Right ventricle myocardium inferior (tissue), 1 donor: ENCODE data around the gene PROCA1. TPM values are rescaled to one million over a fixed set of nuclear protein-coding genes. Genes with fewer than 3 reads are reported as not detected.
"Not testable (repeated sequence)": the region's sequence is repeated elsewhere in the genome, so short reads cannot be mapped to it uniquely, and the experiment has no call there.

Experiments used
- ATAC-seq: fragments of 200-7000 bp; cut with Tn5 transposase; one replicate; pipeline ENCODE4 v1.9.1; 2020; ENCODE audit warnings: mild to moderate bottlenecking, moderate library complexity
- DNase-seq: peaks from one replicate; pipeline ENCODE4 v3.0.0; 2021; ENCODE audit errors: missing footprints
- intact Hi-C: fragments of 100-400 bp; cut with DNase I; formaldehyde crosslinking; loops from one replicate; pipeline ENCODE4 v1.11.0; 2022
- total RNA-seq: library from RNA; stranded (reverse); fragmentation: NEBNext Ultra II Directional; extraction: Animal tissue kit (Norgen Biotek cat#: 25700); gene quantifications from one replicate; pipeline ENCODE4 v1.2.1, GENCODE V29; 2021
- donor health status: DM: no; HTN: yes; CAD: no; lungs with severe emphysema.

The PROCA1 gene
- total RNA-seq, 1 donor from 2014 or later = 0.73 TPM

DNA sequence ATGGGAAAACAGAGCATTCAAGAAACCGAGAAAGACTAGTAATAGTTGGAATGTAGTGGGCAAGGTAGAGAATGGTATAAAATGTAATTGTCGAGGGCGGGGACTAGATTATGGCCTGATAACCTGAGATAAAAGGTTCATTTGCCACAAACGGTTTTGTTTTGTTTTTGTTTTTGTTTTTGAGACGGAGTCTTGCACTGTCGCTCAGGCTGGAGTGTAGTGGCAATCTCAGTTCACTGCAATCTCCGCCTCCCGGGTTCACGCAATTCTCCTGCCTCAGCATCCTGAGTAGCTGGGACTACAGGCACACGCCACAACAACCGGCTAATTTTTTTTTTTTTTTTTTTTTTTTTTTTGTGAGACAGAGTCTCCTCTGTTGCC, 18.3 kb upstream of the PROCA1 start:
- intact Hi-C loops = loop anchor here (2.0 to 5.0 kb wide), 2 partner anchors 172 to 223 kb away; partner anchors contain the start of gene DHRS13
- DNase-seq (no peak), ATAC-seq (no peak)

DNA sequence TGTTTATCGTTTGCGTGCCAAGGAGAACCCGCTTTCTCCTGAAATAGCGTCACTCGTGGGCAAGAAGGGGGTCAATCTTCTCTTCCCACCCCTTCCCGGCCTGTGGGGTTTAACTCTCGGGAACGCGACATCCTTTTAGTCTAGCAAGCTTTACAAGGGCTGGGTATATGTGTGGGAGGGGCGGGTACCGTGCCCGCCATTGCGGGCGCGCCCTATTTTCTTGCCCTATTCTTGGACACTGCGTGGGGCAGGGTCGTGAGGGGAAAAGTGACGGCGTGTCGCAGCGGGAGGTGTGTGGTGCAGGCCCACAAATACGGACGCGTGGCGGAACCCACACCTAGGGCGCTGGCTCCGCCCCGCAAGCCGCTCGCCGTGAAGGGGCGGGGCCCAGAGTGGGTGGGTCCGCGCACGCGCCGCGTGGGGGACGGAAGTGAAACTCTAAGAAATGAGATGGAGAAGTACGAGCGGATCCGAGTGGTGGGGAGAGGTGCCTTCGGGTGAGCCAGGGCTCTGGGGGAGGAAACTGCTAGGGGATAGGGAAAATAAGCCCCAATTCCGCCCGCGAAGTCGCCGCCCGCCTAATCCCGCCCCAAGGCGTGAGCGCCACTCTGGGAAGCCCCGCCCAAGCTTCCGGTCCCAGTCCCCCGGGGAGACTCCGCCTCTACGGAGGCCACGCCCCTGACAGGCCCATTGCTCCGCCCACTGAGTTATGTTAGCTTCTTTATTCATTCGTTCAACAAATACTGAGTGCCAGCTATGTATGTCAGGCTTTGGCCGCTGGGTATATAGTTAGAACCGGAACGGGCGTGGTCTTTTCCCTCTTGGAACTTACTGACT, 16.9 kb upstream of the PROCA1 start, which contains the start of gene NEK8:
Gene NEK8 (plus strand): TSS at position 425 of the 837 bp plus-strand sequence. CDS start 26 bp downstream, at position 451.
- DNase-seq = peak; percentile 97
- peak; percentile 79 for ATAC-seq
- intact Hi-C loops = loop anchor here (2.0 to 5.0 kb wide), 2 partner anchors 174 to 224 kb away; partner anchors contain the start of gene DHRS13

DNA sequence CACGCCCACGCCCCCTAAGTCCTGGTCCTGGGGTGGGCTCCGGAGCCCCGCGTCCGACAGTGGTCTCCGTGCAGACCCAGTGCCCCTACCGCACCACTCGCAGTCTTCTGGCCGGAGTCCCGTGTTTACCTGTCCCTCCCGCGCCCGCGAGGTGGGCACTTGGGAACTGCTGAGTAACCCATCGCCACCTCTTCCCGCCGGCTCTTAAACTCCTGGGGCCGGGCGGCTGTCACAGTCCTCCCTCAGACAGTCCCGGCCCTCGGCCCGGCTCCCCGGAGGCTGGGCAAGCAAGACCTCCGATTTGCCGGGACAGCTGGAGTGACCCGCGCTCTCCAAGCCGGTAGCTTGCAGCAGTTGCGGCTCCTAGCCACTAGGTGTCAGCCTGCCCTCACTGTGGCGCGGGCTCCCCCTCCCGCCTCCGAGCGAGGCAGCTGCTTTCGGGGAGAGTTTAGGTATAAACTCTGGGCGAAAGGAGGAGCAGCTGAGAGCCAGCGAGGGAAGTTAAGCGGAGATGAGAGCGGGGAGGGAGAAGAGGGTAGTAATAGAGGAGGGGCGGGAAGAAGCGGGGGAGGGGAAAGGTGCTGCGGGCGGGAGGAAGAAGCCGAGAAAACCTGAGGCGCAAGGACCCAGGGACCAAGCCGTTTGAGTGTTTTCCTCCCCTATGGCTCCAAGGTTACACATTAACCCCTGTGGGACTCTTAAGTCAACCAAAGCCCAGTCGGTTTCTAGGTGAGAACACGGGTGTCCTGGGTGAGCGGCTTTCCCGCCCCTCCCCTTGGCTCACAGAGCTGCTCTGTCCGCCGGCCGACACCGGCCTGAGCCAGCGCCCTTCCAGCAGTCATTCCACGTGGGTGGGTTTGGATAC, 15.2 kb upstream of the PROCA1 start:
- peak; percentile 80 for ATAC-seq
- peak; percentile 96 for DNase-seq
- intact Hi-C loops = loop anchor here (1.0 to 5.0 kb wide), 2 partner anchors 23 to 175 kb away; partner anchors contain the start of gene DHRS13

DNA sequence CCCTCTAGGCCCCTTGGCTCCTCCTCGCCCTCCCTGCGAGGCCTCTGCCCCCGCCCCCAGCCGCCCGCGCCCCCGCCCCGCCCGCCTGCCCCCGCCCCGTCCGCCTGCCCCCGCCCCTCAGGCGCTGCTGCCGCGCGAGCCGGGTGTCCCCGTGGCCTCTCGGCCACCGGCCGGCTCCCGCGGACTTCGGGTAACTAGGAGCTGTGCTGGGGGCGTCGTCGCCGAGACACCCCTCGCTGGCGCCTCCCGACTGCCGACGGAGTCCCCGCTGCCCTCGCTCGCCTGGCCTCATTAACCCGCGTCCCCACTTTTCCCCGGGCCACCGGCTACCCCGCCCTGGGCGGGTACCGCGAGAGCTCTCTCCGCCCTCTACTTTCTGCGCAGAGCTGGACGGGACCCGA, 14.5 kb upstream of the PROCA1 start, which contains the start of gene TLCD1:
Gene TLCD1 (minus strand): TSS at position 8 of the 401 bp plus-strand sequence. CDS start 136 bp downstream, outside the sequence.
- ATAC-seq (peak; percentile 64), DNase-seq (peak; percentile 87)
- intact Hi-C loops = loop anchor here (5.0 kb wide), 1 partner anchor 176 kb away; the partner anchor contains the start of gene DHRS13

DNA sequence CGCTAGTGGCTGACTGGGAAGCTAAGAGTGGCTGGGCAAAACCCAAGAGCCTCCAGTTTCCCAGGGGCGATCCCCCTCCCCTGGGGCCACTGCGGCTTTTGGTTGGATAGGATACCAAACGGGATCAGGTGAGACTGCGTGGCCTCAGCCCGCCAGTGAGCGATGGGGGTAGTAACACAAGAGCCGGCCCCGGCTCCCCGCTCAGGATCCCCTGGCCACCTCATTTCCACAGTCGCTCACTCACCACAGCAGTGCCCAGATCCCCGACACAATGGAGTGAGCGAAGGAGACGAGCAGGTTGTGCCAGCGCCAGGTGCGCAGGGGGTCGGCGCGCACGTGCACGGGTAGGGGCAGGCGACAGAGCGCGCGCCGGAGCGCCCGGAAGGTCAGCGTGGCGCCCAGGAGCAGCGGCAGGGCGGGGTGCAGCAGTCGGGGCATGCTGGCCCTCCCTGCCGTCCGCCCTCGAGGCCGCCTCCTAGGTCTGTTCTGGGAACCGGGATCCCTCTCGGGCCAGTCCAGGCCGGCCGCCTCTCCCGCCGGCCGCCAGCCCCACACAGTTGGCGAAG, 14.1 kb upstream of the PROCA1 start:
- no peak for ATAC-seq
- intact Hi-C loops = loop anchor here (5.0 kb wide), 1 partner anchor 177 kb away; the partner anchor contains the start of gene DHRS13
- peak; percentile 83 for DNase-seq

DNA sequence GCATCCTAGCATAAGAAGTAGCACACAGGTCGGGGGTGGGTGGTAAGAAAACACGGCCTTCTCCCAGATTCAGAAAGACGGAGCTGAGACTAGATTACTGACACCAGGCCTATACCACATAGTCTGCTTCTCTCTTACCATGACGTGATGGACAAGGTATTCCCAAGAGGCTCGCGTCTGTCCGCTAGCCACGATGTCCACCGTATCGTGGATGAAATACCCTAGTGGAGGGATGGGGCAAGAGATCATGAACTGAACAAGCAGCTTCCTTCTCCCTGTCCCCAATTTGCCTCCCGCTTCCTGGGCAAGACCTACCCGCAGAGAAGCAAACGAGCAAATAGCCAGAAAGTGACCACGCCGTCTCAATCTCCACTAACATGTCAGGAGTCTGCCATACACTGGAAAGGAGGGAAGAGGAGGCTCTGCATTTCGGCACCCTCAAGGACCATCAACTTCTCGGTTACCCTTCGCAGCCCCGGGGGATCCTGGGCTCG, 13.5 kb upstream of the PROCA1 start:
- ATAC-seq = no peak
- intact Hi-C loops = loop anchor here (5.0 kb wide), 1 partner anchor 177 kb away; the partner anchor contains the start of gene DHRS13

DNA sequence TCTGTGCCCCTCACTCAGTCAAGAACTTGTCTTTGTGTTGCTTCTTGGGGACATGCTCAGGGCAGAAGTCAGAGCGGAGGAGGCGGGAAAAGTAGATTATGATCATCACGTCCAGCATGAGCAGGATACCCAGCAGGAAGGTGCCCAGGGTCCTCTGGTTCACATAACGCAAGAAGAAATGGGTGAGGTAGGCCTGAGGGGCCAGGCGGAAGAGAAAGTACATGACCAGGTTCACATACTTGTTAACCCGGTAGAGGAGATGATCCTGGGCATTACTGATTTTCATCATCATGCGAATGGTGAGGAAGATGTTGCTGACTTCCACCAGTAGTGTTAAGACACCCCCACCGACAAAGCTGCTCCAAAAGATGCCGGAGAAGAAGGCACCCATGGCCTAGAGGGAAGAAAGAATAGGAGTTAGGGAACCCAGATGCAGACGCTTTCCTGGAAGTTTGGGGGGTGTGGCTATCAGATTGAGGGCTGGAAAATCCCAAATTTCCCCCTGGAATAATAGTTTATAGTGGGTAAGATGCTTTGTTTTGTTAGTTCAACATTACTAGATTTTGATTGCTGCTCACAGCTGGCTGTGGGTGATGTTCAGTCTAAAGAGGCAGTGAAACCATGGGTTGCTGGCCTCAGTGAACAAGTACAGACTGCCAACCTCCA, 12.9 kb upstream of the PROCA1 start:
- no peak for DNase-seq
- no peak for ATAC-seq
- intact Hi-C loops = loop anchor here (5.0 kb wide), 1 partner anchor 178 kb away; the partner anchor contains the start of gene DHRS13

More for the DNA sequence above, 13.5 kb upstream of the PROCA1 start:
- no peak for DNase-seq

DNA sequence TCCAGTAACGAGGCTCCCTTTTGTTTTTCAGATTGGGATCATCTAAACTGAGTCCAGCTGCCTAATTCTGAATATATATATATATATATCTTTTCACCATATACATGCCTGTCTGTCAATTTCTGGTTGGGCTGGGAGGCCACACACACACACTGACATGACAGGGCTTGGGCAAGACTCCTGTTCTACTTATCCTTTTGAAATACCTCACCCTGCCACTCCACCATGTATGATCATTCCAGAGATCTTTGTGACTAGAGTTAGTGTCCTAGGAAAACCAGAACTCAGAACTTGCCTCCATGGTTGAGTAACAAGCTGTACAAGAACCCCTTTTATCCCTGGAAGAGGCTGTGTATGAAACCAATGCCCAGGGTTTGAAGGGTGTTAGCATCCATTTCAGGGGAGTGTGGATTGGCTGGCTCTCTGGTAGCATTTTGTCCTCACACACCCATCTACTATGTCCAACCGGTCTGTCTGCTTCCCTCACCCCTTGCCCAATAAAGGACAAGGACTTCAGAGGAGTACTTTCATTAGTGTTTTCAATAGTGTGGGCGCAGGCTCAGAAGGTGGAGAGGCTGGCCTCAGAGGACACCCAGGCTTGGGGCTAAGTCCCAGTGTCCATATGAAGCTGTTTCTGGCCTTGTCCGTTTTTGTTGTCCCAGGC, 12.3 kb upstream of the PROCA1 start:
- intact Hi-C loops, ATAC-seq, DNase-seq: not testable (repeated sequence)

DNA sequence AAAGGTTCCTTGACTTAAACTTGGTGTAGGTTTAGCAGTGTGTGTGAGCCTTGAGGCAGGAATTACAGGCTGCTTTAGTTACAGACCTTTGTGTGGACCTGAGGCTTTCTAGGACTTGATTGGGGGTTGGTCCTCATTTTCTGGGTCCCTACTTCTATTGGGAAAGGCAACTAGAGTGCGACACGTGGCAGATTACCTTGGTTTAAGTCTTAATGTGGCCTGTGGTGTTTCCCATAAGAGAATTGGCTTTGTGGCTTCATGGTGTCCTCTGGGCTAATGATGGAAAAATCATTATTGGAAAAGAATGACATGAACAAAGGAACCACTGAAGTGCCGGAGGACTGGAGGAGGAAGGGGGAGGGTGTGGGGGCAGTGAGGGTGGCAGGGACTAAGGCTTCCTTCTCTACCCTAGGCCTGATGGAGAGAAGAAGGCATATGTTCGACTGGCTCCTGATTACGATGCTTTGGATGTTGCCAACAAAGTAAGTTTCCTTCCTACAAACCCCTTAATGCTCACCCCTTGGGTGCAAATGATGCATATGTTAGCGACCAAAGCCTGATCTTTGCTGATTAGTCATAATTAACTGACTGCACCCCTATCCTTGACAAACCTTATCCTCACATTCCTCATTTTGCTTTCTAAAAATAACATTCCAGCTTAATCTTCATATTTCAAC, 11.6 kb upstream of the PROCA1 start:
- intact Hi-C loops = no loop called here
- no peak for ATAC-seq
- no peak for DNase-seq

DNA sequence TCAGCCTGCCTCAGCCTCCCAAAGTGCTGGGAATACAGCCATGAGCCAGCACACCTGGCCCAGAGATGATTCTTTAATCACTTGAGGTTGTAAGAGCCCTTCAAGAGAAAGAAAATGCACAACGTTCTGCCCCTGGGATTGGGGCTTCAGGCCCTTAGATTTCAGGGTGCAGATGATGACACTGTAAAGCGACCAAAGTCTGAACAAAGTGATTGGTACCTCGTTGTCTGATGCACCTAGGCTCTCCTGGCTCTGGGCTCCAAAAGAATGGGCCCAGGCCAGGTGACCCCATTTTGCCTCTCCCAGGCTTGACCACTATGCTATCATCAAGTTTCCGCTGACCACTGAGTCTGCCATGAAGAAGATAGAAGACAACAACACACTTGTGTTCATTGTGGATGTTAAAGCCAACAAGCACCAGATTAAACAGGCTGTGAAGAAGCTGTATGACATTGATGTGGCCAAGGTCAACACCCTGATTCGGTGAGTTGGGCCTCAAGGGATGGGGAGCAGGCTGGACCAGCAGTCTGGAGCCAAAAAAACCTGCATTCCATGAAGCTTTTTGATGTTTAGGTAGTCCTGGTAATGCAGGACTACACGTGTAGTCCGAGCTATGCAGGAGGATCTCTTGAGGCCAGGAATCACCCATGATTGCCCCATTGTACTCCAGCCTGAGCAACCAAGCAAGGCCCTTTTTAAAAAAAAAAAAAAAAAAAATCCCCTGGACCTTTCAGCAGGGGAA, 10.9 kb upstream of the PROCA1 start:
- DNase-seq (no peak), ATAC-seq (no peak)
- intact Hi-C loops = no loop called here

DNA sequence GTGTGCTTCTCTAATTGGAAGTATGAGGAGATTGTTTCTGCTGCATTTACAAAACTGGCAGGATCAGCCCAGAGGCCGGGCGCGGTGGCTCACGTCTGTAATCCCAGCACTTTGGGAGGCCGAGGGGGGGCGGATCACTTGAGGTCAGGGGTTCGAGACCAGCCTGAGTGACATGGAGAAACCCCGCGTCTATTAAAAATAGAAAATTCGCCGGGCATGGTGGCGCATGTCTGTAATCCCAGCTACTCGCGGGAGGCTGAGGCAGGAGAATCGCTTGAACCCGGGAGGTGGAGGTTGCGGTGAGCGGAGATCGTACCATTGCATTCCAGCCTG, 9.3 kb upstream of the PROCA1 start:
- intact Hi-C loops, DNase-seq, ATAC-seq: not testable (repeated sequence)

DNA sequence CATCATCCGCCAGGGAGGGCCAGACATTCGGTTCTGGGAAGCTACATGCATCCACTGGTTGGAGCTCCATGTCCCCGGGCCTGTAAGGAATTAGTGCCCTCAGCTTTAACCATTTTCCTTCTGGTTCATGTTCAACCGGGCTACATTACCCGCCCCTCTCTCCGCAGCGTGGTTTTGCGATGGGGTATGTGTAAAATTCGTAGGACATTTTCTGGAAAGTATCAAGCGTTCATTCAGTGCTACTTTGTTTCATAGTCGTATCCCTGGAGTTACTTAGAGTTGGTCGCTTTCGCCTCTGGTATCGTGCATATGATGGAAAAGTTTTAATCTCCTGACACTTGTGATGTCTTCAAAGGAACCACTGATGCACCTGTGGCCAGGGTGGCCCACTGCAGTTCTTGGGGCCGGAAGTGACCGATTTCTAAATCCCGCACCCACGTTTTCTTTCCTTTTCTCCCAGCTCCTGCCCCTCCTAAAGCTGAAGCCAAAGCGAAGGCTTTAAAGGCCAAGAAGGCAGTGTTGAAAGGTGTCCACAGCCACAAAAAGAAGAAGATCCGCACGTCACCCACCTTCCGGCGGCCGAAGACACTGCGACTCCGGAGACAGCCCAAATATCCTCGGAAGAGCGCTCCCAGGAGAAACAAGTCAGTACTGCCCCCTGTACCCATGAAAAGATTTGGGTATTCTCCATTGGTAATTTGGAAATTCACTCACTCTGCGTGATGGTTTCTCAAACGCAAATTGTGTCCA, 8.7 kb upstream of the PROCA1 start:
- DNase-seq = no peak
- intact Hi-C loops = no loop called here
- ATAC-seq = no peak

DNA sequence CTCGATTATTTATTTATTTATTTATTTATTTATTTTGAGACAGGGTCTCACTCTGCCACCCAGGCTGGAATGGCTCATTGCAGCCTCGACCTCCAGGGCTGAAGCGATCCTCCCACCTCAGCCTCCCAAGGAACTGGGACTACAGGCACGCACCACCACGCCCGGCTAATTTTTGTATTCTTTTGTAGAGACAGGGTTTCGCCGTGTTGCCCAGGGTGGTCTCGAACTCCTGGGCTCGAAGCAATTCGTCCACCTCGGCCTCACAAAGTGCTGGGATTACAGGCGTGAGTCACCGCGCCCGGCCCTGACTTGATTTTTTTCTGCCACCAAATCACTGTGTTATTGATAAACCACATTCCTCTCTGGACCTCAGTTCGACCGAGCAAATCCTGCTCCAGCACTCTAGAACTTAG, 7.3 kb upstream of the PROCA1 start:
- DNase-seq (no peak), ATAC-seq (no peak)
- intact Hi-C loops = loop anchor here (1.0 kb wide), 1 partner anchor 194 kb away; no protein-coding TSS in a partner anchor

DNA sequence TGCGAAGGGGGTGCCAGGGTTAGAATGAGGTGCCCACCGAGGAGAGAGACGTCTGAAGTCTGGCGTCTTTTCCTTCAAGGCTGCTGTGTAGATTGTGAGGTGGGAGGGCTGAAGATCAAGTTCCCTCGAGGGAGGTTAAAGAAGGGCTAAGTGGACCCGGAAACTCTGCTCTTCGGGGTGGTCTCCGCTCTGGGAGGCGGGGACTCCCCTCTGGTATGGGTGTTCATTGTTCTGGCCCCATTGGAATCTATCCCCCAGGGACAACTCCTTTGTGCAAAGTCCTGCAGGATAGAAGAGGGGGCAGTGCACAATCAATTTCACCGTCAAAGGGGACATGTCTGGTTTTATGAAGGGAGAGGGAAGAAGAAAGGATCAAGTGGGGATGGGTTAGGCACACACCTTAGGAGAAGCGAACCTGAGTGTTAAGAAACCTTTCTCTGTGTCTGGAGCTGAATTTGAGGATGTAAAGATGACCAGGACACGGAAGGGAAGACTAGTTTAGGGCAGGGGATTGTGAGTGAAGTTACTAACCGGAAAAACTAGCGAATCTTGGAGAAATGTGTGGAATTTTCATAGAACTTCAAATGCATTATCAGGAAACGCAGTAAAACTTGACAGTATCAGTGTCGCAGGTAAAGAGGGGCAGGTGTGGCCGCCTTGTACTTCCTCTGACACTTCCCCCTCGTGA, 6.8 kb upstream of the PROCA1 start:
- DNase-seq = no peak
- intact Hi-C loops = loop anchor here (1.0 kb wide), 1 partner anchor 195 kb away; no protein-coding TSS in a partner anchor
- ATAC-seq = no peak
